ENCODE results near the gene MAGOHB. TPM values are rescaled to one million over a fixed set of nuclear protein-coding genes. Genes with fewer than 3 reads are reported as not detected.

MAGOHB gene
- total and polyA plus RNA-seq, 10 of the 15 experiments (the other 5 are each of a cell fraction or from before 2014, with no cell fraction given) = 30.6 to 217 (median 55.2) TPM

DNA sequence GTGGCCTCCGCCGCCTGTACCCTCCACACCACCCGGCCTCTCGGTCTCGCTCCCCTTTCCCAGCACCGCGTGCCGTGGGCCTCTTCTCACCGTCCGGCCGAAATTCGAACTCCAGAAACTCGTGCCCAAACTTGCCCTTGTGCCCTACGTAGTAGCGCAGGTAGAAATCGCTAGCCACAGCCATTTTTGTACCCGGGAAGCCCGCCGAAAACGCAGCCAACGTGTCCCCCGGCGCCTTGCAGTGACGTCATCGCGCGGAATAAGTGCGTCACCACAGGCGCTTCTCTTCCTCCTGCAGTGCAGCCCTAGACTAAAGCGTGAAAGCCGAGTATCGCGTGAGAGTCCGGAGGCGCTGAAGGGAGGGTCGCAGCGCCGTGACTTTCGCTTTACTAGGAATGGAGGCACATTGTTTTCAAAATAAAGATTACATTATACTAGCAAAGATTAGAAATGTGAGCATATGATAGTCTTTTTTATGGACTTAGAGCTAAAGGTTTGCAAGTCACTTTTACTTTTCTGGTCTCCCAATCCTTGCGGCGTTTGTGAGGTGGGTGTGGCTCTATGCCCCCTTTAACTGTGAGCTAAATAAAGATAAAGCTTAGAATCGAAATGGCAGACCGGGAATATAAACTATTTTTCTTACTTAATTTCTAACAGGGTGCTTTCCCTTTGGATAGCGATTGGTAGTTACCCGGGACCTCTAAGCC is at the start of gene MAGOHB (continued):
- TF ChIP-seq MYB (IDR thresholded peaks at IDR 0.05; ENCODE audit: borderline replicate concordance, low read depth, low read length) = no peak
- no peak for TF ChIP-seq NRF1 (conservative IDR thresholded peaks at IDR 0.05; ENCODE audit: low read depth, low read length)
- TF ChIP-seq RAD21 (IDR thresholded peaks at IDR 0.05; ENCODE audit: insufficient read depth, low read depth, low read length) = no peak
- TF ChIP-seq FOXM1 (IDR thresholded peaks at IDR 0.05; ENCODE audit: low read depth, low read length) = 0 out of 2 replicates have a peak, but pooled peaks have one; percentile 62
- TF ChIP-seq, protein P1, sequence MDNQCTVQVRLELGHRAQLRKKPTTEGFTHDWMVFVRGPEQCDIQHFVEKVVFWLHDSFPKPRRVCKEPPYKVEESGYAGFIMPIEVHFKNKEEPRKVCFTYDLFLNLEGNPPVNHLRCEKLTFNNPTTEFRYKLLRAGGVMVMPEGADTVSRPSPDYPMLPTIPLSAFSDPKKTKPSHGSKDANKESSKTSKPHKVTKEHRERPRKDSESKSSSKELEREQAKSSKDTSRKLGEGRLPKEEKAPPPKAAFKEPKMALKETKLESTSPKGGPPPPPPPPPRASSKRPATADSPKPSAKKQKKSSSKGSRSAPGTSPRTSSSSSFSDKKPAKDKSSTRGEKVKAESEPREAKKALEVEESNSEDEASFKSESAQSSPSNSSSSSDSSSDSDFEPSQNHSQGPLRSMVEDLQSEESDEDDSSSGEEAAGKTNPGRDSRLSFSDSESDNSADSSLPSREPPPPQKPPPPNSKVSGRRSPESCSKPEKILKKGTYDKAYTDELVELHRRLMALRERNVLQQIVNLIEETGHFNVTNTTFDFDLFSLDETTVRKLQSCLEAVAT (IDR thresholded peaks at IDR 0.05) = peak; percentile 90
- peak; percentile 53 for TF ChIP-seq KLF5 (IDR thresholded peaks at IDR 0.05; ENCODE audit: partially characterized antibody)
- TF ChIP-seq RELA (IDR thresholded peaks at IDR 0.05; ENCODE audit: borderline replicate concordance, partially characterized antibody) = peak; percentile 97
- peak; percentile 65; the same call in 1 of the 2 replicates for TF ChIP-seq MTA3 (IDR thresholded peaks at IDR 0.05; ENCODE audit: borderline replicate concordance, low read length)
- peak; percentile 100 for TF ChIP-seq CREM (IDR thresholded peaks at IDR 0.05; ENCODE audit: low read depth)
- peak; percentile 68 for TF ChIP-seq GATAD2B (conservative IDR thresholded peaks at IDR 0.05; ENCODE audit: low read depth)
- TF ChIP-seq RBBP5 (conservative IDR thresholded peaks at IDR 0.05) = peak; percentile 93; the same call in 1 of the 2 replicates
- no peak for TF ChIP-seq NFXL1 (IDR thresholded peaks at IDR 0.05; ENCODE audit: borderline replicate concordance)

DNA sequence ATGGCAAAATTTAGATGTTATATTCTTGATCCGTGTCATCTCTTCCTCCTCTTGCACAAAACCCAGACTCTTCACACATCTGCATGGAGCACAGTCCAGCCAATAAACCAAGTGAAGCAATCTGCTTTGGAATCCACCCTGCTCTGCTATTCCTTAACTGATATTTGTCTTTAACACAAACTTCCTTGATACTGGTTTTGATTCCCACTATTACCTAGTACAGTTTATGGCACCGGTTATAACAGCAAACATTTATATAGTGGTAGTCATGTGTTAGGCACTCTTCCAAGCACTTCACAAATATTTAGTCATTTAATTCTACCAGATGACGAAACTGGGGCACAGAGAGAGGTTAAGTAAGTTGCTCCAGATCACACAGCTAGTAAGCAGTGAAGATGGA is 47.9 kb upstream of the MAGOHB start:
- DNase-seq (ENCODE audit: low read depth, low spot score) (no peak), ATAC-seq (no peak), FAIRE-seq (no peak)
- no peaks in the 10 kb centered on the region for H3K27me3 ChIP-seq (replicated peaks in 1 of 2; ENCODE audit: control insufficient read depth in 2 of 2, insufficient read depth in 2 of 2, low read length in 1 of 2)
- no peak overlapping the region for H2AFZ ChIP-seq (ENCODE audit: control insufficient read depth, low read depth, low read length)
- H3K9ac ChIP-seq (ENCODE audit: control insufficient read depth, insufficient read depth, low read length) = no peak overlapping the region
- ChIA-PET RAD21 (ENCODE audit: unreplicated experiment) (no interaction called here), POLR2A (no interaction called here), SMC1A (ENCODE audit: uncharacterized antibody, unreplicated experiment) (no interaction called here), CTCF (no interaction called here)
- in situ Hi-C loops (cut with MboI) = no loop called here
- no peak overlapping the region for H3K4me2 ChIP-seq (ENCODE audit: control insufficient read depth, insufficient read depth)
- no peaks in the 10 kb centered on the region for H4K20me1 ChIP-seq (ENCODE audit: control insufficient read depth, insufficient read depth)
- no TSS peak for BruUV-seq (replicated peaks)
- 60% methylated on average over 3 of the region's 3 CpGs for WGBS (ENCODE audit: insufficient coverage, insufficient replicate concordance, low lambda C conversion rate, missing lambda C conversion rate)
- no peaks in the 10 kb centered on the region for H3K4me1 ChIP-seq (ENCODE audit: control insufficient read depth, insufficient read depth, low read length)
- no peaks in the 10 kb centered on the region for H3K79me2 ChIP-seq (ENCODE audit: control insufficient read depth, insufficient read depth, low read length)
- no peaks in the 10 kb centered on the region for H3K36me3 ChIP-seq (ENCODE audit: control insufficient read depth in 2 of 2, insufficient read depth in 2 of 2, low read length in 1 of 2)
- no peaks in the 10 kb centered on the region; the same call in 2 of the 3 replicates for H3K9me3 ChIP-seq (replicated peaks; ENCODE audit: control insufficient read depth, insufficient read depth, low read length)
- no peak overlapping the region for H3K4me3 ChIP-seq
- H3K27ac ChIP-seq (ENCODE audit: control insufficient read depth, insufficient read depth) = no peak overlapping the region
- intact Hi-C loops (cut with micrococcal nuclease; ENCODE audit: unreplicated experiment) = no loop called here
- TF ChIP-seq, protein P2, sequence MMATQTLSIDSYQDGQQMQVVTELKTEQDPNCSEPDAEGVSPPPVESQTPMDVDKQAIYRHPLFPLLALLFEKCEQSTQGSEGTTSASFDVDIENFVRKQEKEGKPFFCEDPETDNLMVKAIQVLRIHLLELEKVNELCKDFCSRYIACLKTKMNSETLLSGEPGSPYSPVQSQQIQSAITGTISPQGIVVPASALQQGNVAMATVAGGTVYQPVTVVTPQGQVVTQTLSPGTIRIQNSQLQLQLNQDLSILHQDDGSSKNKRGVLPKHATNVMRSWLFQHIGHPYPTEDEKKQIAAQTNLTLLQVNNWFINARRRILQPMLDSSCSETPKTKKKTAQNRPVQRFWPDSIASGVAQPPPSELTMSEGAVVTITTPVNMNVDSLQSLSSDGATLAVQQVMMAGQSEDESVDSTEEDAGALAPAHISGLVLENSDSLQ (IDR thresholded peaks at IDR 0.05) = no peak
- TF ChIP-seq SREBF1 (IDR thresholded peaks at IDR 0.05; ENCODE audit: low read length) (no peak), ZNF274 (IDR thresholded peaks at IDR 0.05; ENCODE audit: insufficient read depth, insufficient read length) (no peak), ASH2L (IDR thresholded peaks at IDR 0.05; ENCODE audit: borderline replicate concordance, low read depth) (no peak), FOXM1 (IDR thresholded peaks at IDR 0.05; ENCODE audit: low read depth, low read length) (no peak), SMAD5 (IDR thresholded peaks at IDR 0.05; ENCODE audit: low read depth) (no peak), STAT1 (conservative IDR thresholded peaks at IDR 0.05) (no peak), POLR2A (IDR thresholded peaks at IDR 0.05; ENCODE audit: low read depth, low read length) (no peak), EP300 (IDR thresholded peaks at IDR 0.05; ENCODE audit: borderline replicate concordance in 1 of 2, control insufficient read depth in 1 of 2, low read depth in 2 of 2, low read length in 2 of 2) (no peak)
- TF ChIP-seq, protein P3, sequence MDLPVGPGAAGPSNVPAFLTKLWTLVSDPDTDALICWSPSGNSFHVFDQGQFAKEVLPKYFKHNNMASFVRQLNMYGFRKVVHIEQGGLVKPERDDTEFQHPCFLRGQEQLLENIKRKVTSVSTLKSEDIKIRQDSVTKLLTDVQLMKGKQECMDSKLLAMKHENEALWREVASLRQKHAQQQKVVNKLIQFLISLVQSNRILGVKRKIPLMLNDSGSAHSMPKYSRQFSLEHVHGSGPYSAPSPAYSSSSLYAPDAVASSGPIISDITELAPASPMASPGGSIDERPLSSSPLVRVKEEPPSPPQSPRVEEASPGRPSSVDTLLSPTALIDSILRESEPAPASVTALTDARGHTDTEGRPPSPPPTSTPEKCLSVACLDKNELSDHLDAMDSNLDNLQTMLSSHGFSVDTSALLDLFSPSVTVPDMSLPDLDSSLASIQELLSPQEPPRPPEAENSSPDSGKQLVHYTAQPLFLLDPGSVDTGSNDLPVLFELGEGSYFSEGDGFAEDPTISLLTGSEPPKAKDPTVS (IDR thresholded peaks at IDR 0.05; ENCODE audit: low read depth, low read length) = no peak

All from GM12878 (cell line).